IMR-90 (cell line): ENCODE data around the gene ABHD13.

ENCODE experiments used
- BHLHE40 ChIP-seq: fragments of 150-350 bp; IDR thresholded peaks from 2 replicates; pipeline ENCODE4 v1.6.1; 2016; ENCODE audit warnings: mild to moderate bottlenecking, low read depth, low read length
- MAFK ChIP-seq: IDR thresholded peaks from 2 replicates; pipeline ENCODE4 v1.6.1; 2012; ENCODE audit warnings: low read depth, low read length, improper control_type of control experiment
- MAZ ChIP-seq: IDR thresholded peaks from 2 replicates; pipeline ENCODE4 v1.6.1; 2012; ENCODE audit warnings: low read depth, mild to moderate bottlenecking, low read length, improper control_type of control experiment, moderate library complexity, borderline replicate concordance
- POLR2A ChIP-seq: IDR thresholded peaks from 2 replicates; pipeline ENCODE4 v1.6.1; 2012; ENCODE audit warnings: mild to moderate bottlenecking, low read depth, low read length
- RAD21 ChIP-seq: IDR thresholded peaks from 2 replicates; pipeline ENCODE4 v1.6.1; 2012; ENCODE audit warnings: low read length, improper control_type of control experiment
- RFX5 ChIP-seq: IDR thresholded peaks from 2 replicates; pipeline ENCODE4 v1.8.0; 2012; ENCODE audit warnings: low read depth, mild to moderate bottlenecking, low read length, moderate library complexity
- TF ChIP-seq, protein P1 (sequence below): conservative IDR thresholded peaks from 2 replicates; pipeline ENCODE4 v1.5.1; 2012; ENCODE audit warnings: mild to moderate bottlenecking, low read depth, low read length, improper control_type of control experiment
- TF ChIP-seq, protein P2 (sequence below): fragments of 150-350 bp; IDR thresholded peaks from 2 replicates; pipeline ENCODE4 v1.6.1; 2016; ENCODE audit warnings: low read depth, mild to moderate bottlenecking, low read length, moderate library complexity, borderline replicate concordance

DNA sequence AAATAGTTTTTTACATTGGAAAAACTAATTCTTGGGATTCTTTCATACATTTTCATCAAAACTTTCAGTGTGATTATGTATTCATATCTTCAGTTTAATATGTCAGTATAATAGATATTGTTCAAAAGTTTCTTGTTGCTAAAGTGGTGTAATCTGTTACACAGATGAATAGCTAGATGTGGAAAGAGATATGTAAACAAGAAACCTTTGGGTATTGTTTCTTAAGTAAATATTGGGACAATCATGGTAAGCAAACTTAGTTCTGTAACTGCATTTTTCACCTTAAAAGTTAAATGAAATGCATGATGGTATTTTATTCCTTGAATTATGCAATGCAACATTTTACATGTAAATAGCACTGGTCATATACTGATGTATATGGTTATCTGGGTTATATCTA, 12.2 kb downstream of the ABHD13 start:
- TF ChIP-seq, protein P1, sequence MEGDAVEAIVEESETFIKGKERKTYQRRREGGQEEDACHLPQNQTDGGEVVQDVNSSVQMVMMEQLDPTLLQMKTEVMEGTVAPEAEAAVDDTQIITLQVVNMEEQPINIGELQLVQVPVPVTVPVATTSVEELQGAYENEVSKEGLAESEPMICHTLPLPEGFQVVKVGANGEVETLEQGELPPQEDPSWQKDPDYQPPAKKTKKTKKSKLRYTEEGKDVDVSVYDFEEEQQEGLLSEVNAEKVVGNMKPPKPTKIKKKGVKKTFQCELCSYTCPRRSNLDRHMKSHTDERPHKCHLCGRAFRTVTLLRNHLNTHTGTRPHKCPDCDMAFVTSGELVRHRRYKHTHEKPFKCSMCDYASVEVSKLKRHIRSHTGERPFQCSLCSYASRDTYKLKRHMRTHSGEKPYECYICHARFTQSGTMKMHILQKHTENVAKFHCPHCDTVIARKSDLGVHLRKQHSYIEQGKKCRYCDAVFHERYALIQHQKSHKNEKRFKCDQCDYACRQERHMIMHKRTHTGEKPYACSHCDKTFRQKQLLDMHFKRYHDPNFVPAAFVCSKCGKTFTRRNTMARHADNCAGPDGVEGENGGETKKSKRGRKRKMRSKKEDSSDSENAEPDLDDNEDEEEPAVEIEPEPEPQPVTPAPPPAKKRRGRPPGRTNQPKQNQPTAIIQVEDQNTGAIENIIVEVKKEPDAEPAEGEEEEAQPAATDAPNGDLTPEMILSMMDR, result no peak
- TF ChIP-seq RAD21 (no peak), POLR2A (no peak), BHLHE40 (no peak), MAZ (no peak), MAFK (no peak), RFX5 (no peak)
- TF ChIP-seq, protein P2, sequence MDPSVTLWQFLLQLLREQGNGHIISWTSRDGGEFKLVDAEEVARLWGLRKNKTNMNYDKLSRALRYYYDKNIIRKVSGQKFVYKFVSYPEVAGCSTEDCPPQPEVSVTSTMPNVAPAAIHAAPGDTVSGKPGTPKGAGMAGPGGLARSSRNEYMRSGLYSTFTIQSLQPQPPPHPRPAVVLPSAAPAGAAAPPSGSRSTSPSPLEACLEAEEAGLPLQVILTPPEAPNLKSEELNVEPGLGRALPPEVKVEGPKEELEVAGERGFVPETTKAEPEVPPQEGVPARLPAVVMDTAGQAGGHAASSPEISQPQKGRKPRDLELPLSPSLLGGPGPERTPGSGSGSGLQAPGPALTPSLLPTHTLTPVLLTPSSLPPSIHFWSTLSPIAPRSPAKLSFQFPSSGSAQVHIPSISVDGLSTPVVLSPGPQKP, result no peak
